Right renal cortex interstitium (tissue), 3 donors: ENCODE results near the gene GPR148. TPM values are rescaled to one million over a fixed set of nuclear protein-coding genes. Genes with fewer than 3 reads are reported as not detected.

Source experiments
- DNase-seq, 3 donors: peaks; one replicate each; pipeline ENCODE4 v3.0.0-alpha.2; 2013; ENCODE audit warnings: low read depth in 3 of 3, low spot score in 2 of 3
- polyA plus RNA-seq, 3 donors: library from polyadenylated mRNA; unstranded; fragments of 120-200 nt; gene quantifications; one replicate each; pipeline ENCODE4 v1.2.1, GENCODE V29; 2013; ENCODE audit not compliant: insufficient read length in 3 of 3

GPR148 gene
- polyA plus RNA-seq, 3 donors = not detected

DNA sequence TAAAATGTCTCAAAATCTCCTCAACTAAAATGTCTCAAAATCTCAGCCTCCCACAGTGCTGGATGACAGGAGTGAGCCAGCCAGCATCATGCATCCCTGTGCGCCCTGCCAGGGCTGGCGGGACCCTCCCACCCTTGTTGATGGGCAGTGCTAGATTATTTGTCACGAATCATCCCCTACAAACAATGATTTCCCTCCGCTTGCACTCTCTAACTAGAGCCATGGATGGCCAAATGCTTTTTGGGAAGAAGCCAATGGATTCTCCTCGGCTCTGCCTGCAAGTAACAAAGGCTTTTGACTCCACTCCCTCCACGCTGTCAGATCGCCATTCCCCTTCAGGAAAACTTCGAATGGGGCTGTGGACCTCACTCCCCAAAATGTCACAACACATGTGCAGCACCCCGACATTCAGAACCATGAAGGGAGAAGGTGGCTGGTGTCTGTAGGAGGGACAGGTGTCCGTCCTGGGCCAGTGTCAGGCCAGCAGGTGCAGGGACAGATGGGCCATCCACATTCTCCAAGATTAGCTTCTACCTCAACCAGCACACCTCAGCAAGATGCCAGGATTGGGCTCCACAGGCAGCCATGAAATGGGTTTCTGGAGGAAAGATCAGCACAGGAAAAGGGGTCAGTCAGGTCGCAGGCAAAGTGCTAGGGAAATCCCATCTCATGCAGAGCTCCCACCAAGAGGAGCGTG, 38.0 kb downstream of the GPR148 start:
- no peak for DNase-seq

DNA sequence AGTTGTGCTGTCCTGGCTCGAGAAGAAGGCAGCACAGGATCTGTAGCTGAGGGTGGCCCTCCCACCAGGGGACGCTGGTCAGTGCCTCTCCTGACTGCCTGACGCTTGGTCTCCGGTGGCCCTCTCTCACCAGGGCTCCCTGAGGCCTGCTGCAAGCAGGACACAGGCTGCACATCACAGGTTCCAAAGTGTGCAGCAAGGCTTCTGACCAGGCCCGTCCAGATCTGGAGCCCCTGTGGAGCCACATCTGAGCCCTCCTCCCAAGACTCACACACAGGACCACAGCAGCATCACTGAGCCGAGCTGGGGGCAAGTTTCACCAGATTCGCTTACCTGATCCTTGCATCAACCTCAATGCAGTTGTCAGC, 38.5 kb downstream of the GPR148 start:
- no peak for DNase-seq

DNA sequence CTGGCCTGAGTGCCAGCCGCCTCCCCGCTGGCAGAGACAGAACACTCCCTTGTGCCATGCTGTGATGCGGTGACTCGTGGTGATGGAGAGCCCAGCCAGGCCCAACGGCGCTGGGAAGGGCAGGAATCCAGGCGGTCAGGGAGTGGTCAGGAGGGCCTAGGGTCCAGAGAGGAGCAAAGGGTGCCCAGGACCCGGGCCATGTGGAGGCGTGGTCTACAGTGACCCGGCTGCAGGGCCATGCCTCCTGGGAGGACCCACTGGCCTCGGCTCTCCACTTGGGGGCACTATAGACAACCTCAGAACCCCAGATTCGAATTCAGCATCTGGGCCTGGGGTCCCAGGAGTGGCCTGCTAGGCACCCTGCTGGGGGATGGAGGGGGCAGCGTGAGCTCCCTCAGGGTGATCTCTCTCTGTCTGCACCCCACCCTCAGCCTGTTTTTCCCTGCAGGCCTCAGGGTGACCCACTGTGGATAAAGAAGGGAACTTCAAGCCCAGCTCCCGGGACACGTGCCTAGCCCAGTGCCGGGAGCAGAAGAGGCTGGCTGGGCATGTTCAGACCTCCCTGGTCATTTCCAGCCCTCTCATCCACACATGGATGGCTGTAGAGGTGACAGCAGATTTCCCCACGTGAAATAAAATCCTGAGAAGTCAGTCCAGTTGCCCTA, 39.5 kb downstream of the GPR148 start:
- no peak for DNase-seq

DNA sequence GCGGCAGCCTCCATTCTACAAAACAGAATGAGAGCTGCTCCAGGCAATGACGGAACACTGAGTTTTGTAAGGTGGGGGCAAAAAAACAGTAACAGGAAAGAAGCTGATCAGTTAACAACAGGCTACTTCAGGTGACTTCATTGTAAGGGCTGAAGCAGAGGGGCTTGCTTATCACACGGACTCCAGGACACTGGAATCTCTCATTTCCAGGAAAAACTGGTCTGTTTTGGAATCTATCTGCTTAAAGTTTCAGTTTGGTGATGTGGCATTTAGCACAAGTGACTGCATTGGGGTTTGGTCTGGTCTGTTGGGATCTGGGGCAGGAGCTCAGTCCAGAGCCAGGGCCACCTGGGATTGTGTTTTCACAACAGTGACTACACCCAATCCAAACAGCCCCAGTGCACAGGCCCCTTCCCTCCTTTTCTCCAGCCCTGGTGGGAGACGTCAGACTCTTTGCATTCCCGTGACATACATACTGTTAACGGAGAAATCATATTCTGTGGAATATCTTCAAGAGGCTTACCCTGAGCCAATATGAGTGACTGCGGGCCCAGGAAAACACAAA, 40.6 kb downstream of the GPR148 start:
- no peak for DNase-seq

DNA sequence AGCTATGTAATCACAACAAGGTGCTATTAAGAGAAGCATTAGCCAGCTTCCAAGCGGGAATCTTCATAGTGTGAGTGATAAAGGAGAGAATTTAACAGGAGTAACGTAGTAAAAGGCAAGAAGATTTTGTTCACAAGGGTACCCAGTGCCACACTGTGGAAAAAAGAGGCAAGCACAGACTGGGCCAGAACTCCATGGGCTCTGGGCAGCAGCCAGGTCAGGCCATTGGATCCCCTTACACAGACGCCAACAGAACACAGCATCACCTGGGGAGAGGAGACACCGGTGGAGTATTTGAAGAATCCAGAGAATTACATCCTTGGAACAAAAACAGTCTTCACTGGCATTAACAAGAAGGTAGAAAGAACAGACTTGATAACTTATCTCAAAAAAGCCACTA, 47.7 kb downstream of the GPR148 start:
- no peak for DNase-seq

DNA sequence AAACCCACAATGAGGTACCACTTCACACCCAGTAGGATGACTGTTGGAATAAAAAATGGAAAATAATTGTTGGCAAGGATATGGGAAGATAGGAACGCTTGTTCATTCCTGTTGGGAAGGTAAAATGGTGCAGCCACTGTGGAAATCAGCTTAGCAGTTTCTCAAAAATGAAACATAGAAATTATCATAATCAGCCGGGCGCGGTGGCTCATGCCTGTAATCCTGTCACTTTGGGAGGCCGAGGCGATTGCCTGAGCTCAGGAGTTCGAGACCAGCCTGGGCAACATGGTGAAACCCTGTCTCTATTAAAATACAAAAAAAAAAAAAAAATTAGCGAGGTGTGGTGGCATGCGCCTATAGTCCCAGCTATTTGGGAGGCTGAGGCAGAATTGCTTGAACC, 49.9 kb downstream of the GPR148 start:
- no peak for DNase-seq

Other genes starting within 250 kb of the GPR148 start
- gene POTEI, start 219.7 kb upstream of the GPR148 start, polyA plus RNA-seq = under 1 TPM in 2 of 3 donors, not detected in 1; 0.10 to 0.14 TPM
- not detected for gene CFC1B, start 207.8 kb upstream of the GPR148 start, polyA plus RNA-seq
- gene CFC1, start 129.5 kb upstream of the GPR148 start, polyA plus RNA-seq = not detected
- under 1 TPM in 2 of 3 donors, not detected in 1; 0.06 to 0.14 TPM for gene POTEJ, start 117.6 kb upstream of the GPR148 start, polyA plus RNA-seq
- under 1 TPM; 0.01 to 0.10 (median 0.01) TPM for gene AMER3, start 26.5 kb downstream of the GPR148 start, polyA plus RNA-seq
- 1 to 10 TPM; 6.2 to 7.5 (median 6.5) TPM for gene ARHGEF4, start 107.8 kb downstream of the GPR148 start, polyA plus RNA-seq